ENCODE results near the gene NSUN6.

DNA sequence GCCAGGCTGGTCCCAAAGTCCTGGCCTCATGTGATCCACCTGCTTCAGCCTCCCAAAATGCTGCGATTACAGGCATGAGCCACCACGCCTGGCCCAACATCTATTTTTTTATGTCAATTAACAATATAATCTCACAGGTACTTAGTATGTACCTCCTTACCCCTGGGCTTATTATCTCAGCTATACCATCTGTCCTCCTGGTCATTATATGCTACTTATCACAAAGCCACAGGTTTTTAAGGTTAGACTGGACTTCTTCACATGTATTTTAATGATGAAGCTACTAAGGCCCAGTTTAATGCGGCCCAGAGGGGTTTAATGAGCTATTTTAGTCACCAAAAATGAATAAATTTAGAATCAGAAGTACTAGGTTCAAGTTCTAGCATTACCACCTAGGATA lies 3.4 kb downstream of the NSUN6 start:
- TF ChIP-seq, protein P1, sequence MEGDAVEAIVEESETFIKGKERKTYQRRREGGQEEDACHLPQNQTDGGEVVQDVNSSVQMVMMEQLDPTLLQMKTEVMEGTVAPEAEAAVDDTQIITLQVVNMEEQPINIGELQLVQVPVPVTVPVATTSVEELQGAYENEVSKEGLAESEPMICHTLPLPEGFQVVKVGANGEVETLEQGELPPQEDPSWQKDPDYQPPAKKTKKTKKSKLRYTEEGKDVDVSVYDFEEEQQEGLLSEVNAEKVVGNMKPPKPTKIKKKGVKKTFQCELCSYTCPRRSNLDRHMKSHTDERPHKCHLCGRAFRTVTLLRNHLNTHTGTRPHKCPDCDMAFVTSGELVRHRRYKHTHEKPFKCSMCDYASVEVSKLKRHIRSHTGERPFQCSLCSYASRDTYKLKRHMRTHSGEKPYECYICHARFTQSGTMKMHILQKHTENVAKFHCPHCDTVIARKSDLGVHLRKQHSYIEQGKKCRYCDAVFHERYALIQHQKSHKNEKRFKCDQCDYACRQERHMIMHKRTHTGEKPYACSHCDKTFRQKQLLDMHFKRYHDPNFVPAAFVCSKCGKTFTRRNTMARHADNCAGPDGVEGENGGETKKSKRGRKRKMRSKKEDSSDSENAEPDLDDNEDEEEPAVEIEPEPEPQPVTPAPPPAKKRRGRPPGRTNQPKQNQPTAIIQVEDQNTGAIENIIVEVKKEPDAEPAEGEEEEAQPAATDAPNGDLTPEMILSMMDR (IDR thresholded peaks at IDR 0.05): no peak
- no peak for TF ChIP-seq POLR2A (IDR thresholded peaks at IDR 0.05)

Data from heart left ventricle (tissue), 13 donors.